Activated naive CD8-positive, alpha-beta T cell treated with anti-CD3 and anti-CD28 coated beads for 36 hours (primary cell): ENCODE results near the gene OCIAD2. TPM values are rescaled to one million over a fixed set of nuclear protein-coding genes. Genes with fewer than 3 reads are reported as not detected.

ENCODE experiments used
- DNase-seq: peaks from one replicate; pipeline ENCODE4 v3.0.0; 2021
- H3K27ac Mint-ChIP-seq: one replicate; pipeline ENCODE4 v1.8.0; 2022; ENCODE audit warnings: mild to moderate bottlenecking, moderate library complexity, mixed read lengths
- H3K27me3 Mint-ChIP-seq: one replicate; pipeline ENCODE4 v1.8.0; 2022; ENCODE audit warnings: mild to moderate bottlenecking, mixed read lengths
- H3K36me3 Mint-ChIP-seq: one replicate; pipeline ENCODE4 v1.8.0; 2021; ENCODE audit warnings: mild to moderate bottlenecking, mixed read lengths
- H3K4me1 Mint-ChIP-seq: one replicate; pipeline ENCODE4 v1.8.0; 2021; ENCODE audit warnings: mixed read lengths
- H3K4me3 Mint-ChIP-seq: one replicate; pipeline ENCODE4 v1.8.0; 2022; ENCODE audit warnings: mild to moderate bottlenecking, moderate library complexity, mixed read lengths
- H3K9me3 Mint-ChIP-seq: one replicate; pipeline ENCODE4 v1.8.0; 2022; ENCODE audit warnings: mixed read lengths
- total RNA-seq, 2 experiments: library from RNA; stranded (reverse); gene quantifications; one replicate each; pipeline ENCODE4 v1.2.3, GENCODE V29; 2021

Gene OCIAD2, protein sequence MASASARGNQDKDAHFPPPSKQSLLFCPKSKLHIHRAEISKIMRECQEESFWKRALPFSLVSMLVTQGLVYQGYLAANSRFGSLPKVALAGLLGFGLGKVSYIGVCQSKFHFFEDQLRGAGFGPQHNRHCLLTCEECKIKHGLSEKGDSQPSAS
- 10 to 100 TPM; 80.2 to 90.4 TPM for total RNA-seq

DNA sequence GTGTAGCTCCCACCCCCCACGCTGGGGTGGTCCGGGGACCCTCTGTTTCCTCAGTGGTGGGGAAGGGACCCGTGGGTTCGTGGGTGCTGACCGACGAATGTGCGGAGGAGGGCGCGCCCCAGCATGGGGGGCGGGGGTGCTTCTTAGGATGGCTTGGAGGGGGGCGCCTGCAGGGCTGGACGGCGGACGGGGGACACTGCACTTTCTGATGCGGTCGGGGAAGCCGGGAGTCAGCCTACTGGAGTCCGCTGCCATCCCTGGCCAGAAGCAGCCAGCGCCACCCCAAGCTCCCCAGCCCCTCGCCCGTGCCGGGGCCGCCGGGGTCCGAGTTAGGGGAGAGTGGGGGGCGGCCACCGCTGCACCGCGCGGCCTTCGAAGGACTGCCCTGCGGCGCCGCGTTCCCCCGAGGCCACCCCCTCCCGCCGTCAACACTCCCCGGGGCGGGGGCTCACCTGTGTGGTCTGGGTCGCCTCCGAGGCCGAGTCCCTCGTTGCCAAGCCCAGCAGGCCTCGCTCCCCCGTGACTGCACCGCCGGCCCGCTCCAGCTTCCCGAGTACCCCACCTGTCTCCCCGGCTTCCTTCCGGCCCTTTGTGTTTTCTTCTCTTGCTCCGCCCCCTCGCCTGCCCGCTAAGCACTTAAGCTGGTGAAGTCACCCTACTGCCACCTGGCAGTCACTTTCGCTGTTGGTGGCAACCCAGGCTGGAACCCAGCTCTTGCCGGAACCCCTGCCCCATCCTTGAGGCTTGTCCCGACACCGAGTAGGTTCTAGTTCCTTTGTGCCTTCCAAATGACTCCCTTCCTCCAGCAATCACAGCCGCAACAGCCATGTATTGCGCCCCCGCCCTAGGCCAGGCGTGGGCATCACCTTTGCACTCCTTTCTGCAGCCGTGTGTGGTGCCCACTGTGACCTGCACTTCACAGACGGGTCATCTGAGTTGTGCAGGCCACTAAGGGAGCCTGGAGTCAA is at the start of gene OCIAD2:
Gene OCIAD2, minus strand, starts transcription at position 569 of the 968 bp plus-strand sequence. CDS start 2,225 bp downstream, outside the sequence.
- Mint-ChIP-seq H3K4me3 (peak within 1 kb of the TSS; percentile 85), H3K4me1 (peaks cover 40% of the 10 kb centered on the region)

DNA sequence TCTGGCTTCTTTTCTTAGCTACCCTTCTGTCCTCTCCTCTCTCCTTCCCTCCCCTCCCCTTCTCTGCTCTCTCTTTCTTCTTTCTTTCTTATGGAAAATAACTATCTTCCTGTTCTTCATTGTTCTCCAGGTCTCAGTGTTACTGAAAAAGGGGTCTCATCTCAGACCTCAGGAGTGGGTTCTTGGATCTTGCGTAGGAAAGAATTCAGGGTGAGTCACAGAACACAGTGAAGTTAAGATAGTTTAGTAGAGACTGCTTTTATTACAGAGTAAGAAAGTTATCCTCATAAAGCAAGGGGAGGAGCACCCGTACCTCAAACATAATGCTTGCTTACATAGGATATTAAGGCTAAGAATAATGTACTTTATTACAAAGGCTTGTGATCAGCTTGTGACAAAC is 47.7 kb upstream of the OCIAD2 start:
- Mint-ChIP-seq H3K36me3 (no peaks in the 10 kb centered on the region), H3K27ac (no peak overlapping the region), H3K4me3 (no peak overlapping the region), H3K27me3 (no peaks in the 10 kb centered on the region), H3K4me1 (peaks cover 3% of the 10 kb centered on the region), H3K9me3 (peaks cover 1% of the 10 kb centered on the region)
- no peak for DNase-seq

More for the DNA sequence above, at the start of gene OCIAD2:
- Mint-ChIP-seq H3K36me3 (peaks cover 20% of the 10 kb centered on the region), H3K27ac (peak within 1 kb of the TSS; percentile 91), H3K27me3 (no peaks in the 10 kb centered on the region), H3K9me3 (no peaks in the 10 kb centered on the region)
- DNase-seq = peak; percentile 79

GRCh38 chr4:48949518-48950219 is 43.1 kb upstream of the OCIAD2 start:
- no peak overlapping the region for H3K4me3 Mint-ChIP-seq

DNA sequence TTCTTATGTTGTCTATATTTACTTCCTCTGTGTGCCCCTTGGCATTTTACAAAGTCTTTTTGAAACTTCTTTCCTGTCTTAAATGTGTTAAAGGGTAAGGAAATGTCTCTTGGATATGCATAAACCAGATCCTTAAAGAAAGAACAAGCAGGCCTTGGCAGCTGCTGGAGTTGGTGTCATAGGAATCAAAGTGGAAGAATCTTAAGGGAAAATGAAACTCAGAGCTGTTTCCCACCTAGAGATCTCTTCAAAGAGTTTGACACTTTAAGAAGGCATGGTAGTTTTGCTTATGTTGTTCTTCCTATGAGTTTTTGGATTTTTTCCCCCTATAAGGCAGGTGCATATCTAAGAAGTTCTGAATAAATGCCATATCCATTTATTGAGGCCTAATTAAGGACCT is 42.5 kb upstream of the OCIAD2 start:
- Mint-ChIP-seq H3K36me3 (no peaks in the 10 kb centered on the region), H3K4me1 (peaks cover 12% of the 10 kb centered on the region)

More at GRCh38 chr4:48949518-48950219, 43.1 kb upstream of the OCIAD2 start:
- H3K27me3 Mint-ChIP-seq = no peaks in the 10 kb centered on the region
- no peak overlapping the region for H3K27ac Mint-ChIP-seq
- peaks cover 1% of the 10 kb centered on the region for H3K9me3 Mint-ChIP-seq
- H3K4me1 Mint-ChIP-seq = peaks cover 7% of the 10 kb centered on the region
- H3K36me3 Mint-ChIP-seq = no peaks in the 10 kb centered on the region
- DNase-seq = no peak

DNA sequence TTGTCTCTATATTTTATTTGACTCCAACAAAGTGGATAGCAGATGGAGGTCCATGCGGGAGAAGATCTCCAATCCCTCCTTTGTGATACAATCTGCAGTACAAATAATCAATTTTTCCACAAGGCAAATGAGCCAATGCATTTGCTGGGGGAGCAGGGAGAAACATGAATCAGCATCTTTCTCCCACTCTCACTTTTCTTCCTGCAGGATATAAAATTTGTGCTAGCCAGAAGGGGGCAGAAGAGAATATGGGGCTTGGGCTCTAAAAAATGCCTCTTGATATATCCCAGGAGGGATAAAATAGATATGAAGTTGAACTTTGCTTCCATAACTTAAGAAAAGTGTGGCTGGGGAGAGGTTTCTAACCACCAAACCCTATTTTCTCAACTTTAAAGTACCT is 41.2 kb upstream of the OCIAD2 start:
- Mint-ChIP-seq H3K4me3 (no peak overlapping the region), H3K27ac (no peak overlapping the region), H3K4me1 (peaks cover 15% of the 10 kb centered on the region), H3K36me3 (no peaks in the 10 kb centered on the region), H3K27me3 (no peaks in the 10 kb centered on the region), H3K9me3 (peaks cover 1% of the 10 kb centered on the region)
- DNase-seq = no peak

More for the DNA sequence above, 42.5 kb upstream of the OCIAD2 start:
- no peak overlapping the region for H3K4me3 Mint-ChIP-seq
- peaks cover 1% of the 10 kb centered on the region for H3K9me3 Mint-ChIP-seq
- H3K27me3 Mint-ChIP-seq = no peaks in the 10 kb centered on the region
- no peak for DNase-seq
- H3K27ac Mint-ChIP-seq = no peak overlapping the region

DNA sequence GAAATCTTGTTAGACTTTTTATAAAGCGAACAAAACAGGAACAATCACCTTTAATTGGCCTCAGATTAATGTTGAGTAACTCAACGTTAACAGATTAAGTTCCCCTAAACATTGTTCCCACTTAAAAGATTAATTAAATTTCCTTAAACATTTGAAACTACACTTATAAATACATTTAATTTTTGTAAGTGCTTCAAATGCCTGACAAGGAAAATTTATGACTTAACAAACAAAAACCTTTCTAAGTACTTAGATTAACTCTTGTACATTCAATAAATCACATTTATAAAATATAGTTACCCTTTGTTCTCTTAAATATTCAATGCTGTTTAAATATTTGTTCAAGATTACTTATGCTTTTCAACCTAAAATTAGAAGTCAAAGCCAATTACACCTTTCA is 39.4 kb upstream of the OCIAD2 start:
- Mint-ChIP-seq H3K9me3 (no peaks in the 10 kb centered on the region), H3K4me3 (no peak overlapping the region), H3K27me3 (no peaks in the 10 kb centered on the region), H3K27ac (no peak overlapping the region), H3K36me3 (no peaks in the 10 kb centered on the region), H3K4me1 (peaks cover 18% of the 10 kb centered on the region)
- DNase-seq = no peak

DNA sequence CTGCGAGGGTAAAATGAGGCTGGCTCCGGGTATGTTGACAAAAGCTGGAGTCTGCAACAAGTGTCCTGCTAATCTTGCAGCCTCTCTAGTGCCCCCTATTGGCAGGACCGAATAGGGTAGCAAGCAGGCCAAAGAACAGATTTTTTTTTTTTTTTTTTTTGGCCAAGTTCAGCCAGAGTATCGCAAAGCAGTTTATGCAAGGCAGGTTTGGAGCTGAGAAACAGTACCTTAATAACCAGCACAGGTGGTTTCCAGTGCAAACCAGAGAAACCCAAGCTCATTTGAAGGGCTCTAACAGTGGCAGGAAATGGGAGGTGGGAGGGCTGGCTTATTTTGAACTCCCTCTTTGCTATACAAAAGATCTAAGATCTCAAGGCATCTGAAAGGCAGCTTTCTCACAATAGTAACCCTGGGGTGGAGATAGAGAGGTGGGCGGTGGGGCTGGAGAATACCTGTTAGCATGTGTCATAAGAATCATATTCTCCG is 38.2 kb upstream of the OCIAD2 start:
- no peaks in the 10 kb centered on the region for H3K9me3 Mint-ChIP-seq
- DNase-seq = peak; percentile 32
- H3K4me3 Mint-ChIP-seq = no peak overlapping the region
- H3K27me3 Mint-ChIP-seq = no peaks in the 10 kb centered on the region
- H3K36me3 Mint-ChIP-seq = no peaks in the 10 kb centered on the region
- peaks cover 18% of the 10 kb centered on the region for H3K4me1 Mint-ChIP-seq
- no peak overlapping the region for H3K27ac Mint-ChIP-seq

DNA sequence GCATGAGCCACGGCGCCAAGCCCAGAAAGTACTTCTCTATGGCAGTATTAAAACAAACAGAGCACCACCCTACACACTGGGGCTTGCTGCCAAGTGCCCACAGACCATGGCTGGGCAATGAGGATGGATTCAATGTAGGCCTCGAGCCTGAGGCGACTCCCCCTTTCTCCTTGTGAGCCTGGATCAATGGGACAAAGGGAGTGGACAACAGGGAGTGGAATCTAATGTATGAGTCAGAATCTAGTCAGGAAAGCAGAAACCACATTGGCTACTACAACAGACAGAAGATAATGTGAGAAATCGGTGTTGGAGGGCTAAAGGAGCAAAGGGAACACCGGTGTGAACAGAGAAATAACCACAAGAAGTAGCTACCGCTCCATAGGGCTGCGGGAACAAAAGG is 37.7 kb upstream of the OCIAD2 start:
- peaks cover 17% of the 10 kb centered on the region for H3K4me1 Mint-ChIP-seq
- DNase-seq = no peak
- H3K36me3 Mint-ChIP-seq = no peaks in the 10 kb centered on the region
- no peaks in the 10 kb centered on the region for H3K27me3 Mint-ChIP-seq
- no peaks in the 10 kb centered on the region for H3K9me3 Mint-ChIP-seq
- no peak overlapping the region for H3K4me3 Mint-ChIP-seq
- H3K27ac Mint-ChIP-seq = no peak overlapping the region

GRCh38 chr4:48943387-48943786 is 36.8 kb upstream of the OCIAD2 start:
- Mint-ChIP-seq H3K4me3 (no peak overlapping the region), H3K9me3 (no peaks in the 10 kb centered on the region), H3K4me1 (peaks cover 14% of the 10 kb centered on the region), H3K36me3 (no peaks in the 10 kb centered on the region), H3K27ac (no peak overlapping the region), H3K27me3 (no peaks in the 10 kb centered on the region)
- no peak for DNase-seq

DNA sequence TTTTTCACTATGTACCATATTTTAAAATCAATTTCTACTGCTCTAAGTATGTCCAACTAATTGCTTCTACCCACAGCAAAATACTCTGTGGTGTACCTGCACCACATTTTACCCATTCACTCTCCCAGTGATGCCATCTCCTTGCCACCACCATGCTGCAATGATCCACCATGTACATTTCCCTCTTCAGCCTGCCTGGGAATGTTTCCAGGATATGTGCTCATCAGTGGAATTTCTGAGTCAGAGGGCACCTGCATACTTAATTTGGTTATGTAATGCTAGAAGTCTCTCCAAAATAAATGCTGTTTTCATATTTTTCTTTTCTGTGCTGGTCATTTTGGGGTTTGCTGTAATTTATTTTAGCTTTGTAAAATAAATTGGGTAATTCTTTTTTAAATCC is 33.2 kb upstream of the OCIAD2 start:
- H3K36me3 Mint-ChIP-seq = peaks cover 2% of the 10 kb centered on the region
- no peak overlapping the region for H3K4me3 Mint-ChIP-seq

GRCh38 chr4:48938831-48939230 is 32.3 kb upstream of the OCIAD2 start:
- Mint-ChIP-seq H3K4me3 (no peak overlapping the region), H3K36me3 (peaks cover 2% of the 10 kb centered on the region), H3K27me3 (no peaks in the 10 kb centered on the region), H3K4me1 (peaks cover 5% of the 10 kb centered on the region), H3K9me3 (no peaks in the 10 kb centered on the region), H3K27ac (no peak overlapping the region)
- no peak for DNase-seq

More for the DNA sequence above, 33.2 kb upstream of the OCIAD2 start:
- DNase-seq = no peak
- Mint-ChIP-seq H3K9me3 (no peaks in the 10 kb centered on the region), H3K27ac (no peak overlapping the region), H3K27me3 (no peaks in the 10 kb centered on the region), H3K4me1 (peaks cover 11% of the 10 kb centered on the region)

DNA sequence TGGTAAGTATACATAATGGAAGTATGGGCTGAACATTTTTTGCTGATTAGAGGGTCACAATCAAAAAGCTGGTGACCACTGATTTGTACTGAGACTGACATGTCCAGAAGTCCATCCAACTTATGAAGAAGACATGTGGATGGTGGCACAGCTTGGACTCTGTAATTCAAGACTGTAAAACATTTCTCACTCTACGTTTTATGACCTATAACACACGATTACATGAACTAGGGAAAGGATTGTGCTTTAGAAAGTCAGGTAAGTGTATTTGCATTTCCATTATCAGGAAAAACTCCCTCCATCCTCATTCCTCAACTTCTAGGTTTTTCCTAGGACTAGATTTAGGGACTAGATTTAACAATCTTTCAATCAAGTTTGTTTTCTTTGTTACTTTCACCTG is 30.5 kb upstream of the OCIAD2 start:
- H3K9me3 Mint-ChIP-seq = peaks cover 1% of the 10 kb centered on the region
- DNase-seq = no peak
- H3K27ac Mint-ChIP-seq = no peak overlapping the region
- H3K36me3 Mint-ChIP-seq = peaks cover 2% of the 10 kb centered on the region
- H3K27me3 Mint-ChIP-seq = no peaks in the 10 kb centered on the region
- peaks cover 2% of the 10 kb centered on the region for H3K4me1 Mint-ChIP-seq
- no peak overlapping the region for H3K4me3 Mint-ChIP-seq

- no peak for DNase-seq
- Mint-ChIP-seq H3K4me1 (no peaks in the 10 kb centered on the region), H3K36me3 (no peaks in the 10 kb centered on the region), H3K4me3 (no peak overlapping the region), H3K27ac (no peak overlapping the region), H3K27me3 (no peaks in the 10 kb centered on the region), H3K9me3 (peaks cover 10% of the 10 kb centered on the region)
Observed at GRCh38 chr4:48931459-48931858, 24.9 kb upstream of the OCIAD2 start.

- Mint-ChIP-seq H3K36me3 (no peaks in the 10 kb centered on the region), H3K4me1 (no peaks in the 10 kb centered on the region), H3K27me3 (no peaks in the 10 kb centered on the region), H3K4me3 (no peak overlapping the region), H3K9me3 (peaks cover 10% of the 10 kb centered on the region), H3K27ac (no peak overlapping the region)
- DNase-seq = no peak
Observed at GRCh38 chr4:48930654-48931053, 24.1 kb upstream of the OCIAD2 start.

GRCh38 chr4:48924416-48924815 is 17.8 kb upstream of the OCIAD2 start:
- H3K27ac Mint-ChIP-seq = no peak overlapping the region
- H3K4me1 Mint-ChIP-seq = no peaks in the 10 kb centered on the region
- no peak overlapping the region for H3K4me3 Mint-ChIP-seq
- peaks cover 8% of the 10 kb centered on the region for H3K9me3 Mint-ChIP-seq
- H3K27me3 Mint-ChIP-seq = no peaks in the 10 kb centered on the region
- no peak for DNase-seq
- H3K36me3 Mint-ChIP-seq = no peaks in the 10 kb centered on the region
